Right lobe of liver (tissue), 6 donors: ENCODE measurements around the gene SH2B2. TPM values are rescaled to one million over a fixed set of nuclear protein-coding genes. Genes with fewer than 3 reads are reported as not detected.

Experiments used
- ATAC-seq, 4 donors: fragments of 200-7000 bp; cut with Tn5 transposase; one replicate each; pipeline ENCODE4 v1.9.1; 2020; ENCODE audit warnings: mild to moderate bottlenecking in 4 of 4, moderate library complexity in 4 of 4
- DNase-seq, 3 donors: peaks; one replicate each; pipeline ENCODE4 v3.0.0-alpha.2; 2020
- H3K27ac ChIP-seq, 3 donors: fragments of 200-600 bp; one replicate each; pipeline ENCODE4 v1.8.0; 2022
- H3K27me3 ChIP-seq, 2 donors: fragments of 200-600 bp; one replicate each; pipeline ENCODE4 v1.8.0; 2022
- H3K36me3 ChIP-seq, 4 donors: fragments of 200-600 bp; sonication (generic) in 1 of 4; one replicate each; pipeline versions ENCODE4 v1.5.1 to v1.8.0; 2017 to 2022; ENCODE audit warnings: control low read depth in 1 of 4
- H3K4me1 ChIP-seq, 4 donors: fragments of 200-600 bp; sonication (generic) in 1 of 4; one replicate each; pipeline versions ENCODE4 v1.5.1 to v1.8.0; 2017 to 2022; ENCODE audit warnings: control low read depth in 1 of 4
- H3K4me3 ChIP-seq, 3 donors: fragments of 200-600 bp; one replicate each; pipeline ENCODE4 v1.8.0; 2022
- H3K9me3 ChIP-seq, 4 donors: fragments of 200-600 bp; sonication (generic) in 1 of 4; one replicate each; pipeline versions ENCODE4 v1.5.1 to v1.8.0; 2017 to 2022; ENCODE audit warnings: control low read depth in 1 of 4
- CTCF ChIP-seq, 4 donors: fragments of 200-600 bp in 3 of 4; fragments of 450-650 bp in 1 of 4; IDR thresholded peaks; one replicate each; pipeline versions ENCODE4 v1.5.1 to v1.8.0; 2016 to 2022; ENCODE audit warnings: antibody characterized with exemption in 4 of 4, mild to moderate bottlenecking in 2 of 4
- POLR2A ChIP-seq: fragments of 450-650 bp; IDR thresholded peaks from one replicate; pipeline ENCODE4 v1.6.1; 2017; ENCODE audit warnings: antibody characterized with exemption, mild to moderate bottlenecking
- WGBS: methylation state at CpG from one replicate; pipeline ENCODE4 v1.1.6; 2018; ENCODE audit warnings: low coverage, low lambda C conversion rate; ENCODE audit not compliant: insufficient coverage; ENCODE audit errors: missing lambda C conversion rate; 5-methylcytosine and 5-hydroxymethylcytosine counted together
- intact Hi-C, 2 donors: fragments of 100-400 bp; cut with DNase I; formaldehyde crosslinking; loops; one replicate each; pipeline versions ENCODE4 v1.11.2 to v1.14.1; 2022
- total RNA-seq, 6 experiments: library from RNA; depleted of rRNA in 2 of 6; stranded (reverse); fragments of >200 nt in 2 of 6; fragmentation: NEBNext Ultra II Directional in 3 of 6; extraction: Animal tissue kit (Norgen Biotek cat#: 25700) in 3 of 6; gene quantifications; one replicate each; pipeline versions ENCODE4 v1.1.0 to v1.2.4, GENCODE V29; 2016 to 2023
- donor health status: DM: no; HTN: yes; CAD: no.
- donor health status: DM: no; HTN: no; CAD: no.
- donor health status: DM: no; HTN: no; CAD: no.
- donor health status: DM: no; HTN: yes; CAD: no.
- donor health status: DM: no; HTN: yes; CAD: no.

Gene SH2B2
- total RNA-seq, 6 experiments from 2014 or later: 1.7 to 3.1 (median 2.6) TPM

DNA sequence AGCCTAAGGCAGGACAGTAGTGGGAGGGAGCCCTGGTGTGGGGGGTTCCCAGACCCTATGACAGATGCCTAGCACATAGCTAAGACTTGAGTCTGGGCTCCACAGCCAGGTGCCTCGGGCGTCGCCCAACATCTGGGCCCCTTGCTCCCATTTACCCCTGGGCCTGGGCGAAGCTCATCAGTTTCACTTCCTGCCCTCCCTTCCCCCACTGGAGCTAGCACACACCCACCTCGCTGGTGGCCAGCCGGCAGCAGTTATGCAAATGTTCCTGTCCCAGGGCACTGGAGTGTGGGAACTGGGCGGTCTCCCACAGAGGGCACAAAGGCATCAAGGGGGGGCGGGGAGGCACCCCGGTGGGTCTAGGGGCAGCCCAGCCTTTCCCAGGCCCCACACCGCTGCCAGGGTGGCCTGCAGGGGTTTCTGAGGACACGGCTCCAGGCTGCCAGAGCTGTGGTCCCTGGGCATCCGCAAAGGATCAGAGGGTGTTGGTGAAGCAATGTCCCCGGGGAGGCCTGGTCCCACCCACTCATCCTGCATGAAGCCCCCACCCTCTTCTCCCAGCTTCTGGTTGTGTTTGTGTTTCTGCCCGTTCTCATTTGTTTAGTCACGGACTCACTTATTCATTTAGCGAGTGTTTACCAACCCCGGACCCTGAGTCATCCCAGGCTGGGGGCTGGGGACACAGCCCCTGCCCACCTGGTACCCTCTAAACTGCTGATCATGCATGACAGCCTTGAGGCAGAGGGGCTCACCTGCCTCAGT is 20.4 kb downstream of the SH2B2 start:
- no peaks in the 10 kb centered on the region for H3K36me3 ChIP-seq
- no peak for TF ChIP-seq POLR2A
- TF ChIP-seq CTCF (IDR thresholded peaks at IDR 0.05): no peak
- no peak overlapping the region for H3K27ac ChIP-seq
- no peaks in the 10 kb centered on the region for H3K4me1 ChIP-seq
- H3K4me3 ChIP-seq: no peak overlapping the region
- H3K9me3 ChIP-seq: no peaks in the 10 kb centered on the region
- DNase-seq (peak in 1 of 3 donors; percentile 54), ATAC-seq (peak; percentile 64 to 84 (median 71))
- no peaks in the 10 kb centered on the region for H3K27me3 ChIP-seq
- intact Hi-C loops: no loop called here
- WGBS: 47% methylated on average over 4 of the region's 17 CpGs

GRCh38 chr7:102310414-102310815 is 23.7 kb downstream of the SH2B2 start:
- Histone ChIP-seq H3K27ac (no peak overlapping the region), H3K27me3 (no peaks in the 10 kb centered on the region), H3K4me3 (no peak overlapping the region), H3K36me3 (no peaks in the 10 kb centered on the region), H3K4me1 (no peaks in the 10 kb centered on the region), H3K9me3 (no peaks in the 10 kb centered on the region)
- DNase-seq: no peak
- no peak for ATAC-seq
- 86% methylated on average over 5 of the region's 9 CpGs for WGBS
- no peak for TF ChIP-seq POLR2A
- no peak for TF ChIP-seq CTCF (IDR thresholded peaks at IDR 0.05)
- intact Hi-C loops: no loop called here

GRCh38 chr7:102312317-102312716 is 25.6 kb downstream of the SH2B2 start:
- no peak for DNase-seq
- H3K36me3 ChIP-seq: no peaks in the 10 kb centered on the region
- intact Hi-C loops: no loop called here
- no peak overlapping the region for H3K27ac ChIP-seq
- no peak overlapping the region for H3K4me3 ChIP-seq
- H3K4me1 ChIP-seq: no peaks in the 10 kb centered on the region
- no peaks in the 10 kb centered on the region for H3K27me3 ChIP-seq
- WGBS: no CpG with 5 or more reads among the region's 2 CpGs
- TF ChIP-seq POLR2A (no peak), CTCF (IDR thresholded peaks at IDR 0.05) (no peak)
- ATAC-seq: no peak
- no peaks in the 10 kb centered on the region for H3K9me3 ChIP-seq

- WGBS: 68% methylated on average over 3 of the region's 22 CpGs
- intact Hi-C loops: no loop called here
- Histone ChIP-seq H3K27me3 (no peaks in the 10 kb centered on the region), H3K4me1 (no peaks in the 10 kb centered on the region), H3K9me3 (no peaks in the 10 kb centered on the region), H3K36me3 (no peaks in the 10 kb centered on the region), H3K4me3 (no peak overlapping the region), H3K27ac (no peak overlapping the region)
- ATAC-seq (no peak), DNase-seq (no peak)
- no peak for TF ChIP-seq POLR2A
- no peak for TF ChIP-seq CTCF (IDR thresholded peaks at IDR 0.05)
Measured at GRCh38 chr7:102313997-102314780, 27.5 kb downstream of the SH2B2 start.
